Body of pancreas (tissue), 4 donors: ENCODE measurements around the gene STXBP3. TPM values are rescaled to one million over a fixed set of nuclear protein-coding genes. Genes with fewer than 3 reads are reported as not detected.

ENCODE experiments used
- ATAC-seq: fragments of 150-250 bp; one replicate; pipeline ENCODE4 v1.9.1; 2016
- DNase-seq, 4 donors: peaks; one replicate each; pipeline ENCODE4 v3.0.0-alpha.2; 2019
- H3K27ac ChIP-seq, 4 donors: fragments of 200-600 bp; sonication (generic); 1 replicate in 3 of 4; 2 replicates in 1 of 4; pipeline versions ENCODE4 v1.5.1 to v1.6.1; 2016 to 2019; ENCODE audit warnings: mild to moderate bottlenecking in 1 of 4, mixed read lengths in 1 of 4, moderate library complexity in 1 of 4
- H3K27me3 ChIP-seq, 2 donors: fragments of 200-600 bp; sonication (generic); one replicate each; pipeline ENCODE4 v1.6.0; 2016; ENCODE audit warnings: mild to moderate bottlenecking in 1 of 2
- H3K36me3 ChIP-seq, 2 donors: fragments of 200-600 bp; sonication (generic); replicated peaks in 1 of 2; 2 replicates each; pipeline ENCODE4 v1.5.1; 2016; ENCODE audit warnings: low read depth in 2 of 2; ENCODE audit not compliant: insufficient read depth in 1 of 2
- H3K4me1 ChIP-seq: fragments of 200-600 bp; sonication (generic); one replicate; pipeline ENCODE4 v1.6.0; 2016
- H3K4me3 ChIP-seq, 2 donors: fragments of 200-600 bp; sonication (generic); 1 replicate in 1 of 2; 2 replicates in 1 of 2; pipeline ENCODE4 v1.5.1; 2016 to 2019
- H3K9me3 ChIP-seq, 3 donors: fragments of 200-600 bp; sonication (generic); 1 replicate in 2 of 3; 2 replicates in 1 of 3; pipeline ENCODE4 v1.5.1; 2016
- CTCF ChIP-seq, 7 experiments: fragments of 450-650 bp in 4 of 7; fragments of 200-600 bp in 3 of 7; sonication (generic) in 3 of 7; IDR thresholded peaks; one replicate each; pipeline ENCODE4 v1.5.1; 2016 to 2019; ENCODE audit warnings: antibody characterized with exemption in 7 of 7
- POLR2A ChIP-seq, 3 donors: fragments of 450-650 bp; IDR thresholded peaks; one replicate each; pipeline ENCODE4 v1.6.1; 2016; ENCODE audit warnings: antibody characterized with exemption in 3 of 3, mild to moderate bottlenecking in 2 of 3
- WGBS, 2 donors: methylation state at CpG; one replicate each; pipeline ENCODE4 v1.1.5; 2017; 5-methylcytosine and 5-hydroxymethylcytosine counted together
- intact Hi-C: fragments of 100-400 bp; cut with DNase I; formaldehyde crosslinking; loops from one replicate; pipeline ENCODE4 v1.15.1; 2023
- total RNA-seq, 2 donors: library from RNA; depleted of rRNA; stranded (reverse); fragments of >200 nt; gene quantifications; one replicate each; pipeline ENCODE4 v1.1.0, GENCODE V29; 2016

The STXBP3 gene
- total RNA-seq, 2 donors from 2014 or later: 39.6 to 83.0 TPM

DNA sequence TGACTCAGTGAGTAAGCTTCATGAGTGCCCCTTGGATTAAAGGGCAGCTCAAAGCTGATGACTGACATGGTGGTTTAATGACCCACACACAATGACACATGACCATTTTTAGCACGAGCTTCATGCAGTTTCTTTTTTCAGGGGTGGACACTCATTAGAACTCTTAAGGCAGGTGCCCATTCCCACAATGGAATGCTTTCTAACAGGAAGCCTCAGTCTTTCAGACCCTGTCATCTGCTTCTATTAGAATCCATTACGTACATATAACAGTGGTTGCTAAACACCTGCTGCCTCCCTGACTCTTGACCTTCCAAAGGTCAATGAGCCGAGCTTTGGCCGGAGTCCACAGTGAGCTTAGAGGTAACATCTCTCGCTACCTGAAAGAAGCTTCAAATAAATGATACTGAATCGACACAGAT lies 83.0 kb downstream of the STXBP3 start:
- DNase-seq (no peak), ATAC-seq (no peak)
- H3K27me3 ChIP-seq: no peaks in the 10 kb centered on the region
- no peaks in the 10 kb centered on the region for H3K9me3 ChIP-seq
- H3K4me1 ChIP-seq: peaks cover 9% of the 10 kb centered on the region
- intact Hi-C loops: loop anchor here (5.0 kb wide), 1 partner anchor 68 kb away; no protein-coding TSS in a partner anchor
- 36 to 37% methylated on average over 6 of the region's 6 CpGs for WGBS, 2 donors
- TF ChIP-seq POLR2A (IDR thresholded peaks at IDR 0.05): no peak
- TF ChIP-seq CTCF (IDR thresholded peaks at IDR 0.05): no peak
- no peak overlapping the region for H3K4me3 ChIP-seq
- no peak overlapping the region for H3K27ac ChIP-seq
- H3K36me3 ChIP-seq: no peaks in the 10 kb centered on the region

DNA sequence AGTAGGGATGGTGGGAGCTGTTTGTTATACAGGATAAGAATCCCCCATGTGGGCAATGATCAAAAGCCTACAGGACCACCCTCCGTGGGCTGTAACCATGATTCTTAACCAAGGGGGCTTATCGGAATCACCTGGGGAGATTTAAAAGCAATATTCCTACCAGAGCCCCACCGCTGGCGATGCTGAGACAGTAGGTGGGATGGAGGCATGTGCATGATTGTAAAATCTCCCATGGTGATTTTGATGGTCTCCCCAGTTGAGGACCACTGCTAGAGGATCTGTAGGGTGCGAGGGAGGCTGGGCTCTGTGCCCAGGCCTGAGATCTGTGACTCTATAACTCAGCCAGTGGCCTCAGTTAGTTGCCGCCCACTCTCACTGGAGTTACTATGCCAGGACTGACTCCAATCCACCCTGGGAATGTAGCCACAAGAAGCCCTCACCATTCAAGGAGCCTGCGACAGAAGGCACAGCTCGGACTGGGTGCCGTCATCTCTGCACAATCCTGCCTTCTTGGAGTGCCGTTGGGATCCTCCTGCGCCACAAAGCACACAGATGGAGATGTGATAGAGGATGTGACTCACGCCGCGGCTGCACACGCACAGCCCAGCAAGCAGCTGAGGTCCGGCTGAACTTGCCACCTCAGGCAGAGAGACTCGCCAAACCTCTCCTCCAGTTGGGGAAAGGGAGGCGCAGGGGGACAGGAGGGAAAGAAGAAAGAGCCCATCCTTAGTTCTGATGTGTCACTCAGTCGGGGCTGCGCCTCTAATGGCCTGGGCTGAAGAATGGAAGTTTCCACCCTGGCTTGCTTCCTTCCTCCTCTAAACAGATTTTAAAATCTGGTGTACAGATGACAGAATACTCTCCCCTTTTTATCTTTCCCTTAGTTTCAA lies 83.9 kb downstream of the STXBP3 start:
- Histone ChIP-seq H3K36me3 (no peaks in the 10 kb centered on the region), H3K27ac (peak overlapping the region in 2 of 4 donors; percentile 50 to 53), H3K4me3 (no peak overlapping the region), H3K9me3 (no peaks in the 10 kb centered on the region), H3K27me3 (no peaks in the 10 kb centered on the region), H3K4me1 (peaks cover 9% of the 10 kb centered on the region)
- no peak for TF ChIP-seq POLR2A (IDR thresholded peaks at IDR 0.05)
- TF ChIP-seq CTCF (IDR thresholded peaks at IDR 0.05): no peak
- DNase-seq (peak; percentile 27 to 62 (median 36)), ATAC-seq (peak; percentile 70)
- intact Hi-C loops: loop anchor here (10.0 kb wide), 1 partner anchor 434 kb away; no protein-coding TSS in a partner anchor
- 67 to 75% methylated on average over 16 to 19 of the region's 20 CpGs for WGBS, 2 donors

- WGBS, 2 donors: 43 to 76% methylated on average over 2 of the region's 2 CpGs
- H3K4me1 ChIP-seq: peaks cover 9% of the 10 kb centered on the region
- TF ChIP-seq CTCF (IDR thresholded peaks at IDR 0.05): no peak
- no peak for TF ChIP-seq POLR2A (IDR thresholded peaks at IDR 0.05)
- H3K36me3 ChIP-seq: no peaks in the 10 kb centered on the region
- DNase-seq (no peak), ATAC-seq (peak; percentile 40)
- no peaks in the 10 kb centered on the region for H3K27me3 ChIP-seq
- H3K27ac ChIP-seq: peak overlapping the region in 1 of 4 donors; percentile 50
- H3K9me3 ChIP-seq: no peaks in the 10 kb centered on the region
- intact Hi-C loops: loop anchor here (10.0 kb wide), 1 partner anchor 434 kb away; no protein-coding TSS in a partner anchor
- H3K4me3 ChIP-seq: no peak overlapping the region
These were observed 84.8 kb downstream of the STXBP3 start for GRCh38 chr1:108831225-108831624.

DNA sequence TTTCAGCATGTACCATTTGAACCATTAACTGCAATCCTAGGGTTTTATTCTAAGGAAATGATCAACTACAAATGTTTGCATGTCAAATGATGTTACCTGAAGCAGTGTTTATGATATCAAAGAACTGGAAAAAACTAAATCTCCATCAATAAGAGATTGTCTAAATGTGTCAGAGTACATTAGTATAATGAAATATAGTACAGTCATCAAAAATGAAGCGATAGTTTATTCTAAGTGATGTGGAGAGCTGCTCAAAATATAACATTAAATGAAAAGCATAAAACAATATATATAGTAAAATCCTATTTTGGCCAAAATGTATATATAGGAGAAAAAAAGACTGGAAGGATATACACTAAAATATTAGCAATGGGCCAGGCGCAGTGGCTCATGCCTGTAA lies 86.5 kb downstream of the STXBP3 start:
- peaks cover 6% of the 10 kb centered on the region for H3K4me1 ChIP-seq
- H3K27ac ChIP-seq: no peak overlapping the region
- DNase-seq: no peak
- no peak for TF ChIP-seq CTCF (IDR thresholded peaks at IDR 0.05)
- no peak for TF ChIP-seq POLR2A (IDR thresholded peaks at IDR 0.05)
- no peak overlapping the region for H3K4me3 ChIP-seq
- H3K36me3 ChIP-seq: no peaks in the 10 kb centered on the region
- H3K9me3 ChIP-seq: no peaks in the 10 kb centered on the region
- ATAC-seq: no peak
- 87 to 90% methylated on average over 2 of the region's 2 CpGs for WGBS, 2 donors
- intact Hi-C loops: loop anchor here (10.0 kb wide), 1 partner anchor 432 kb away; no protein-coding TSS in a partner anchor
- no peaks in the 10 kb centered on the region for H3K27me3 ChIP-seq
